SH-SY5Y (cell line): ENCODE measurements around the gene RASL10B.

Source experiments
- GATA2 ChIP-seq: IDR thresholded peaks from 2 replicates; pipeline ENCODE4 v1.6.1; 2011; ENCODE audit warnings: mild to moderate bottlenecking, low read depth, low read length
- GATA3 ChIP-seq: IDR thresholded peaks from 2 replicates; pipeline ENCODE4 v1.6.1; 2011; ENCODE audit warnings: low read depth, mild to moderate bottlenecking, low read length, moderate library complexity

Gene RASL10B

DNA sequence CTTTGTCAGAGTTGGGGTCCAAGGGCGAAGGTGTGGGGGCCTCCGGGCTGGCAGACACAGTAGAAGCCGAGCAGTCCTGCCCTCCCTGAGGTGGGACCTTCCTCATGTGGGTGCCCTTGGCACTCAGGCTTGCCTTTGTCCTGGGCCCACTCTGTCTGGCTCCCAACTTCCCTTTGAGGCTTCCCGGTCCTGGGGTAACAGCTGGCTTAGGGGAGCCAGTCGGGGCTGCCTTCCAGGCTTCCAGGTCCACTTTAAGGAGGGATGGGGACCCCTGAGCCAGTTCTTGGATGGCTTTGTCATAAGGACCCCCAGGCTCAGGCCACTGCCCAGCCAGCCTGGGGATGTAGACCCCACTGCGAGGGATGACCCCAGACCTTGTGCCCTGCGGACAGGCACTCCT is 13.8 kb downstream of the RASL10B start:
- TF ChIP-seq GATA2 (no peak), GATA3 (no peak)

DNA sequence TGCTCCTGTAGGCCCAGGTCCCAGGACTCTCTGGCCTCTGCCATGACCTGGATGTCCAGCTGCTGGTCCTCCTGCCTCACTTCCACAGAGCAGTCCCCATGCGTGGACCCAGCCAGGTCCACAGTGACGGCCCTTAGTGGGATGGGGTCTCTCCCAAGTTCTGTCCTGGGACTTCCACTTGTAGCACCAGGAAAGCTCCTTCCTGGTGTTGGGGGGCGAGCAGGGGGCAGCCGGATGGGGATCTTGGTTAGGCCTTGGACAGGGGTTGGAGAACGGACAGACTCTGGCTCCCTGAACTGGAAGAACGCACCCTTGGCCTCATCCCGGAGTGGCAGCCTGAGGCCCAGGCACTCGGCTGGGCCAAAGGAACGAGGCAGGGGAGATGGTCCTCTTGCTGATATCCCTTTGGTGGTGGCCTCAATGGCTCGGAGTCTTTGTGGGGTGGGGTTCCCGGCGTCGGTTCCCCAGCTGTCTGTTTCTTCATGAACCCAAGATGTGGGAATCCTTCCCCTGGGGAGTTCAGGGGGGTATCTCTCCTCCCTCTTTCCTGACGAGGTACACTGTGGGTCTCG is 14.4 kb downstream of the RASL10B start:
- no peak for TF ChIP-seq GATA2
- TF ChIP-seq GATA3 = no peak

- TF ChIP-seq GATA3 (no peak), GATA2 (no peak)
These were observed 16.1 kb downstream of the RASL10B start for GRCh38 chr17:35747540-35748017.

DNA sequence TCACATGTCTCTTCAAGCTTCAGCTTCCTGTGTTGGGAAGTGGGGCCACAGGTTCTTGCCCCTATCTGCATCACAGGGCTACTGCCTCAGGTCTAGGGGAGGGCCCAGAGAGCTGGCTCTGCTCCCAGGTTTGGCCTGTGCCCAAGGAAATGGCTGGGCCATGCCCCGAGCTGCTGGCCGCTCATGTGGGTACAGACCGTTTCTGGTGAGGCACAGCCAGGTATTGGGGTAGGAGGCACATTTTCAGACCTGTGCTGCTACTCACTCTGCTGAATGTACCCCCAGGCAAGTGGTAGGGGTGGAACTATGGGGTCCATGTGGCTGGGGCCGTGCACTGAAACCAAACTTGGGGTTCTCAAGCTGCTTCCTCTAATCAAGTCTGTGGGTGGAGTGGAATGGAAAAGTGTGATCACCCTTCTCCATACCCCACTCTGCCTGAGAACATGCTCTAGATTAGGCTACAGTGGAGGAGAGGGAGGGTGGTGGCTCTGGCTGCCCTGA is 17.0 kb downstream of the RASL10B start:
- no peak for TF ChIP-seq GATA2
- TF ChIP-seq GATA3 = no peak

DNA sequence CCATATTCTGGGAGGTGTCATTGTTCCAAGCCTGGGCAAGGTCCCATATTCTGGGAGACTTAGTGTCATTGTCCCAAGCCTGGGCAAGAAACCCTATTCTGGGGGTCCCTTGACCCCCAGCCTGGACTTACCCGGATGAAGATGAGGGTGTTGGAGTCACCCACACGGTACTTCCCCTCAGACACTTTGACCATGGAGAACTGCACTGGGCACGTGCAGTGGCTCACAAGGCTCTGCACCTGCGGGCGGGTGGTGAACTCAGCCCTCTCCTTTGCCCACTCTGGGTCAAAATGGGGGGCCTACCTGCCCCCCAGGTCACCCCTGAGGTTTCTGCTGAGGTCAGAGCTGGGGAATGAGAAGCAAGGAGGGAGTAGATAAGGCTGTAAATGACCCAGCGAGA is 17.5 kb downstream of the RASL10B start:
- TF ChIP-seq GATA2 (no peak), GATA3 (no peak)

GRCh38 chr17:35749560-35750412 is 18.3 kb downstream of the RASL10B start:
- TF ChIP-seq GATA2 = no peak
- TF ChIP-seq GATA3 = no peak

- TF ChIP-seq GATA2 (no peak), GATA3 (no peak)
These were observed 19.3 kb downstream of the RASL10B start for GRCh38 chr17:35750526-35751395.

DNA sequence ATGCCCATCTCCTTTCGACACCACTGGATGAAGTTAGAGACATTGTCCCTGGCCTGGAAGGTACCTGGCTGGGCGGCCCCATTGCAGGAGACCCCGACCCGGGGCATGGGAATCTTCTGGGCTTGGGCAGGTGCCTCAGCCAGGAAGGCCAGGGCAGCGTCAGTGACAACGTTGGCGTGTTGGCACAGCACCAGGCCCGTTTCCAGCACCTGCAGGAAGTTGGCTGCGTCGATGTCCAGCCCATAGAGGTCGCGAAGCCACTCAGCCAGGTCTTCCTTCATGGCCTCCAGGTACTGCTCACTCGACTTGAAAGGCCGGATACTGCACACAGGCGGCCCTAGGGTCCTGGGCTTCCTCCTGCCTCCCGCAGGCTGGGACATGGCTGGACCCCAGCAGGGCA is 21.0 kb downstream of the RASL10B start:
- no peak for TF ChIP-seq GATA2
- no peak for TF ChIP-seq GATA3

DNA sequence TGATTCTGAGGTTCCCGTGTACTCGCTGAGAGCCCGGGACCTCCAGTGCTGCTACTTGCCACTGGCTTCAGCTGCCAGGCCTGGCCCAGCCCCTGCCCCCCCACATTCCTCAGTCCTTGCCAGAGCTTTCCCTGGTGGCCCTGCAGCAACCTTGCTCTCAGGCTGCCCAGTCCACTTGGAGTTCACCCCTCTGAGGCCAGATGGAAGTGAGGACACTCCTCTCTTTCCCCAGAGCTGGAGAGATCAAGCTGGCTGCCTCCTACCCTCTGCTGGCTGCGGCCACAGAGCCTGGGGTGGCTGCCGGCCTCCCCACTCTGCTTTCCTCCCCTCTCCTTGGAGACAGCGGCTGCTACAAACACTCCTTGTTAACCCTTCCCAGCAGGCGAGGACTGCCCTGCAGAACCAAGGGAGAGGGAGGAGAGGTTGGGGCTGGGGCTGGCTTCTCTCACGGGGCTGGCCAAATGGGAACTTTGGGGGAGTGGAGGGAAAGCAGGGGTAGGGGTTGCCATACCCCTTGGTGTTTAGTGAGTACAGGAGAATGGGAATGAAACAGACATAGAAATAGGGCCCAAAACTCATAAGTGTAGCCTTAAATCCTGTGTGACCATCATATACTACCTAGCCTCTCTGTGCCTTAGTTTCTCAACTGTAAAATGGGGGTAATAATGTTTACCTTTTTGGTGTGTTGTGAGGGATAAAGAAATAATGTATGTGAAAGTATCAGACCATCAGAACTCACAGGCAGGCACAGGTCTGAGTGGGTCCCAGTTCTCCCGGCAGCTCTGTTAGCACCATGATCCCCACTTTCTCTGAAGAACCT is 21.7 kb downstream of the RASL10B start, which contains the start of gene GAS2L2:
TSS of gene GAS2L2 (minus strand) at position 295 of the 820 bp plus-strand sequence. CDS start 389 bp downstream, outside the sequence.
- TF ChIP-seq GATA3 (no peak), GATA2 (no peak)

- TF ChIP-seq GATA2 (no peak), GATA3 (no peak)
These were observed 25.8 kb downstream of the RASL10B start for GRCh38 chr17:35757243-35757642.

DNA sequence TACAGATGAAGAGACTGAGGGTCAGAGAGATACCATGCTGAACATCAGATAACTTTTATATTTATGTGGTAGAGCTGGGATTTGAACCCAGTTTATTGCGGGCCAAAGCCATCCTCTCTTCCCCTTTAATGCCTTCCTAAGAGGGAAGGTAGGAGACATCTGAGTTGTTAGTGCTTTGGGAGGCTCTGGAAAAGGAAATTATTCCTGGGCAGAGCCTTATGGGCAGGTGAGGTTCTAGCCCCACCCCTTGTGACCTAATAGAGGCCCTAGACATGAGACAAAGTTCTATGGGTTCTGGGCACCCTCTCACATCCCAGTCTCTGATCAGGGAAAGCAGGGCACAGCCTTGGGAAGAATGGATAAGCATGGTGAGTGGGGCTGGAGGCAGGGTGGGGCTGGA is 29.1 kb downstream of the RASL10B start, which contains the start of gene C17orf50:
TSS of gene C17orf50 (plus strand) at position 301 of the 400 bp plus-strand sequence. CDS start at position 356, 55 bp downstream.
- TF ChIP-seq GATA3 (no peak), GATA2 (no peak)

- TF ChIP-seq GATA3 (no peak), GATA2 (no peak)
These were observed 30.2 kb downstream of the RASL10B start for GRCh38 chr17:35761601-35762000.

DNA sequence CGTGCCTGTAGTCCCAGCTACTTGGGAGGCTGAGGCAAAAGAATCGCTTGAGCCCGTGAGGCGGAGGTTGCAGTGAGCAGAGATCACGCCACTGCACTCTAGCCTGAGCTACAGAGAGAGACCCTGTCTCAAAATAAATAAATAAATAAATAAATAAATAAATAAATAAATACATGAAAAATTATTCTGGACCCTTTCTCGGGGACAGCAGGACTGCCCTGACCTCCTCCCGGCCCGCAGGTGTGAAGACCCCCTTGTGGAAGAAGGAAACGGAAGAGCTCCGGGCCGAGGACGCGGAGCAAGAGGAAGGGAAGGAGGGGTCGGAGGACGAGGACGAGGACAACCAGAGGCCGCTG is 32.3 kb downstream of the RASL10B start:
- TF ChIP-seq GATA3 (no peak), GATA2 (no peak)
